Epithelial cell of esophagus (primary cell): Measurements from ENCODE around the gene VPS37C.

Experiments
- DNase-seq: peaks from one replicate; pipeline ENCODE4 v3.0.0; 2010; ENCODE audit warnings: low read depth
- H3K4me3 ChIP-seq: 2 replicates; pipeline ENCODE4 v1.5.1; 2011; ENCODE audit warnings: mild to moderate bottlenecking, low read length, control low read depth
- TF ChIP-seq, protein P1 (sequence below): IDR thresholded peaks from 2 replicates; pipeline ENCODE4 v1.5.1; 2011; ENCODE audit warnings: low read depth, mild to moderate bottlenecking, low read length, control low read depth, inconsistent platforms; ENCODE audit not compliant: insufficient read depth; ENCODE audit errors: missing control alignments

The VPS37C gene

DNA sequence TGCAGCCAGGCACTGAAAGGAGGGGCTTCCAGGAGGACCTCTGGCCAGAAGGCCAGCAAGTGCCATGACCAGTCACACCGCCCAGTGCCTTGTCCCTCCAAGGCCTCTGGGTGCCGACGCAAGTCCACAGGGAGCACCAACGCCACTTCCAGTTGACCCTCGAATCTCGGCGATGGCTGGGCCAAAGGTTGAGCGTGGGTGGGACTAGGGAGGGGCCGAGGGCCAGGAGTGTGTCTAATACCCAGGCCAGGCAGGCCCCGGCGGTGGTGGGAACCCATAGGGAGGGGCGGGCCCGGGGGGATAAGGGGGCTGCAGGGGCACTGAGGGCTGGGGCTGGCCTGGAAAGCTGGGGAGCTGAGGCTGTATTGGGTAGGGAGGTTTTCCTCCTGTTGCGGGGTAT lies 29.6 kb downstream of the VPS37C start:
- no peak overlapping the region for H3K4me3 ChIP-seq
- DNase-seq: no peak
- TF ChIP-seq, protein P1, sequence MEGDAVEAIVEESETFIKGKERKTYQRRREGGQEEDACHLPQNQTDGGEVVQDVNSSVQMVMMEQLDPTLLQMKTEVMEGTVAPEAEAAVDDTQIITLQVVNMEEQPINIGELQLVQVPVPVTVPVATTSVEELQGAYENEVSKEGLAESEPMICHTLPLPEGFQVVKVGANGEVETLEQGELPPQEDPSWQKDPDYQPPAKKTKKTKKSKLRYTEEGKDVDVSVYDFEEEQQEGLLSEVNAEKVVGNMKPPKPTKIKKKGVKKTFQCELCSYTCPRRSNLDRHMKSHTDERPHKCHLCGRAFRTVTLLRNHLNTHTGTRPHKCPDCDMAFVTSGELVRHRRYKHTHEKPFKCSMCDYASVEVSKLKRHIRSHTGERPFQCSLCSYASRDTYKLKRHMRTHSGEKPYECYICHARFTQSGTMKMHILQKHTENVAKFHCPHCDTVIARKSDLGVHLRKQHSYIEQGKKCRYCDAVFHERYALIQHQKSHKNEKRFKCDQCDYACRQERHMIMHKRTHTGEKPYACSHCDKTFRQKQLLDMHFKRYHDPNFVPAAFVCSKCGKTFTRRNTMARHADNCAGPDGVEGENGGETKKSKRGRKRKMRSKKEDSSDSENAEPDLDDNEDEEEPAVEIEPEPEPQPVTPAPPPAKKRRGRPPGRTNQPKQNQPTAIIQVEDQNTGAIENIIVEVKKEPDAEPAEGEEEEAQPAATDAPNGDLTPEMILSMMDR: no peak

DNA sequence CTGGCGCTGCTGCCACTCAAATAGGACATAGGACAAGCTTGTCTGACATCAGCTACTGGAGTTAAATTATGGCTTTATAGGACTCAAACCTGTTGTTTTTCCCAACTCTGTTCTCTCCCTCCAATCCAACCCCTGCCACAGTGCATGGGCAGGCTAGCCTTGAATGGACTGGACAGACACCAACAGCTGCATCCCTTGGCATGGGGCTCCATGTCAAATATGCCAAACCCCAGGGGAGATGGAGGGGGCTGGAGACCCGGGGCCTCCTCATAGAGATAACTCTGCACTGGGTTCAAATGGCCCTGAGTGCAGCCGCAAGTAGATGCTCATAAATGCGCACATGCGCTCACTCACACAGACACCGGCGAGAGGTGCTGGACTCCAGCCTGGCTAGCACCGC lies 30.0 kb downstream of the VPS37C start:
- no peak overlapping the region for H3K4me3 ChIP-seq
- TF ChIP-seq, protein P1: no peak
- DNase-seq: no peak

DNA sequence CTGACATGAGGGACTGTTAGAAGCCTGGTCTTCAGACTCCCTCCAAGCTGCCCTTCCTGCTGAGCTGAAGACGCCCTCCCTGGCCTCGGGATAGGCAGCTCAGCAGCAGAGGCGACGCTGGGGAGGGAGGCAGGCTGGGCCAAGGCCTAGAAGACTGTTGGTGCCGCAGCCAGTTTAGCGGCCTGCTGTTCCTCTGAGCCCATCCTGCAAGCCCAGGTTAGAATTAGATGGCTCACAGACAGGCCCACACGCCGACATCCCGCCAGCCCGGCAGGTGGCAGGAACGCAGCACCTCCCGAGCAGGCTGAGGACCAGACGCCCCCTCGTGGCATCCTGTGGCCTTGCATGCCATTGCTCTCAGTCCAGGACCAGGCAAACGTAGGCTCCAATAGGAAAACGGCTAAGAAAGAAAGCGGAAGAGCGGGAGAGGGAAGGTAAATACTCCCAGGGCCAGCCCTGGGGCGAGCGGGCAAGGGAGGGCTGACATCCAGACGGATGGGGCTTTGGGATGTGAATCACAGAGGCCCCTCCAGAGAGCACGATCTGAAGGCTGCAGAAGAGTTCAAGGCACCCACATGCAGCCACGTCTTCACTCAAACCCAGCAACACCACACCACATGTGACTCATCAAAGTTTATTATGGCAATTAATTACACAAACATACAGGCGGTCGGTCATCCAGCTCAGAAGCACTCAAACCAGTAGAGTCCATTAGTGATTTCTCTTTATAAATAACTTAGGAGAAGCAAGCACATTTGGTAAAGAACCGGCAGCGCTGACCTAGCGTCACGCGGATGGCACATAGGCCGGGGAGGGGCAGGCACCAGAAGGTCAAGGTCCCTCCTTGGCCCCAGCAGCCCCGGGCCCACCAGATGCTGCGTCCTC lies 31.3 kb downstream of the VPS37C start:
- DNase-seq: peak; percentile 90
- peak overlapping the region; percentile 13 for H3K4me3 ChIP-seq
- TF ChIP-seq, protein P1: peak; percentile 100

DNA sequence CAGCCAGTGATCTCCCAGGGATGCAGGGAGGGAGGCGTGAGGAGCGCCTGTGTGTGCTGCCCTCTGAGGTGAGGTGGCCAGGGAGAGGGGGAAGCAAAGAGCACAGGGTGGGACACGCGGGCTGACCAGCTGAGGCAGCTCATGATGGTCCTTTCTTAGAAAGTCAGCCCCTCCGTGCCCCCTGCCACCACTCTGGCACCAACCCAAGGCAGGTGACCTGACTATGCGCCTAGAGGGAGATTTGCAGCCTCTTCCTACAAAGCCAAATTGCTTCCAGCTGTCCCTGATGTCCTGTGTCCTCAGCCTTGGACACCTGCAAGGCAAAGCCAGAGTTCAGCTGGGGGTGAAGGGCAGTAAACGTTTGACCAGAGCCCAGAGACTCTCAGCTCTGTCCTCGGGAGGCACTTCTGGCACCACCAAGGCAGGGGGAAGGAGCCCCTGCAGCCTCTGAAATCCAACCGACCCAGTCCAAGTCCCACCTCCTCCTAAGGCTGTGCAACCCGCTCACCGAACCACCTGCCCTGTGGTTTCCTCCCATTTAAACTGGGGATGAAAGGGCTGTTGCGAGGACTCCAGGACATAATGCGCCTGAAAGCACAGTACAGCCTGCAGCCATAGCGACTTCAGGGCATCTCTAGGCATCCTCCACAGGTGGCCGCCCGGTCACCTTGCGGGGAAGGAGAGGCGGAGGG lies 32.1 kb downstream of the VPS37C start:
- no peak overlapping the region for H3K4me3 ChIP-seq
- TF ChIP-seq, protein P1: no peak
- no peak for DNase-seq

DNA sequence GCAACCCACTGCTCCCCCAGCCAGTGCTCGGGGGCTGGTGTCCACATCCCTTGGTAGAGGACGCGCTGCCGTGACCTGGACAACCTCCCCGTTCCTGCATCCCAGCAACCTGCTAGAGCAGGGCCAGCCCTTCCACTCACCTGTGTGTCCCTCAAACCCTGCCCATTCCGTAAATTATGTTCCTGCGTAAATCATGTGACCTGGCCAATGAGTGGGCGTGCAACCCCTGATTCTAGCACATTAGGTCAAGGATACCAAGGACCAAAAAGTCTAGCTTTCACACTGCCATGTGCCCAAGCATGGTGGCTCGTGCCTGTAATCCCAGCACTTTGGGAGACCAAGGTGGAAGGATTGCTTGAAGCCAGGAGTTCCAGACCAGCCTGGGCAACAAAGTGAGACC lies 33.2 kb downstream of the VPS37C start:
- H3K4me3 ChIP-seq: no peak overlapping the region
- TF ChIP-seq, protein P1: no peak
- no peak for DNase-seq

DNA sequence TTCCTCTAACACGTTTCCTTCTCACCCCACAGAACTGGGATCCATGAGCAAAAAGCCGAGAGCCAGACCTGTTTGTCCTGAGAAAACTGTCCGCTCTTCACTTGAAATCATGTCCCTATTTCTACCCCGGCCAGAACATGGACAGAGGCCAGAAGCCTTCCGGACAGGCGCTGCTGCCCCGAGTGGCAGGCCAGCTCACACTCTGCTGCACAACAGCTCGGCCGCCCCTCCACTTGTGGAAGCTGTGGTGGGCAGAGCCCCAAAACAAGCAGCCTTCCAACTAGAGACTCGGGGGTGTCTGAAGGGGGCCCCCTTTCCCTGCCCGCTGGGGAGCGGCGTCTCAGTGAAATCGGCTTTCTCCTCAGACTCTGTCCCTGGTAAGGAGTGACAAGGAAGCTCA lies 35.0 kb downstream of the VPS37C start:
- TF ChIP-seq, protein P1: no peak
- no peak overlapping the region for H3K4me3 ChIP-seq
- DNase-seq: no peak
